Measurements from ENCODE around the gene KCNN1.

DNA sequence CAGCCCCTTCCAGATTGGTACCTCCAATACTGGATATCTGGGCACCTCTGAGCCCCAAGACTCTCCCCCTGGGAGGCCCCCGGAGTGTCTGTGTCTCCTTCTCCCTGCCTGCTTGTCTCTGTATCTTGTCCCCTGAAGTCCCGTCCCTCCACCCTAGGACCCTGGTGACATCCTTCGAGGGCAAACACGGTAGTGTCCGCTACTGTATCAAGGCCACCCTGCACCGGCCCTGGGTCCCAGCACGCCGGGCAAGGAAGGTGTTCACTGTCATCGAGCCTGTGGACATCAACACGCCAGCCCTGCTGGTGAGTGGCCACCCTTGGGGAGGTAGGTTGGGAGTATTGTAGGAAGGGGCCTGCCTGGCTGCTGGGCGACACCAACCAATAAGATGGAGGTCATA, 41.9 kb downstream of the KCNN1 start:
- TF ChIP-seq CEBPB (IDR thresholded peaks at IDR 0.05; ENCODE audit: low read depth, low read length) (no peak), RFX5 (IDR thresholded peaks at IDR 0.05; ENCODE audit: low read depth, low read length) (no peak), MAZ (IDR thresholded peaks at IDR 0.05; ENCODE audit: borderline replicate concordance, low read depth, low read length) (no peak), NFE2L2 (IDR thresholded peaks at IDR 0.05; ENCODE audit: low read depth, low read length) (no peak)
- TF ChIP-seq, protein P1, sequence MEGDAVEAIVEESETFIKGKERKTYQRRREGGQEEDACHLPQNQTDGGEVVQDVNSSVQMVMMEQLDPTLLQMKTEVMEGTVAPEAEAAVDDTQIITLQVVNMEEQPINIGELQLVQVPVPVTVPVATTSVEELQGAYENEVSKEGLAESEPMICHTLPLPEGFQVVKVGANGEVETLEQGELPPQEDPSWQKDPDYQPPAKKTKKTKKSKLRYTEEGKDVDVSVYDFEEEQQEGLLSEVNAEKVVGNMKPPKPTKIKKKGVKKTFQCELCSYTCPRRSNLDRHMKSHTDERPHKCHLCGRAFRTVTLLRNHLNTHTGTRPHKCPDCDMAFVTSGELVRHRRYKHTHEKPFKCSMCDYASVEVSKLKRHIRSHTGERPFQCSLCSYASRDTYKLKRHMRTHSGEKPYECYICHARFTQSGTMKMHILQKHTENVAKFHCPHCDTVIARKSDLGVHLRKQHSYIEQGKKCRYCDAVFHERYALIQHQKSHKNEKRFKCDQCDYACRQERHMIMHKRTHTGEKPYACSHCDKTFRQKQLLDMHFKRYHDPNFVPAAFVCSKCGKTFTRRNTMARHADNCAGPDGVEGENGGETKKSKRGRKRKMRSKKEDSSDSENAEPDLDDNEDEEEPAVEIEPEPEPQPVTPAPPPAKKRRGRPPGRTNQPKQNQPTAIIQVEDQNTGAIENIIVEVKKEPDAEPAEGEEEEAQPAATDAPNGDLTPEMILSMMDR (conservative IDR thresholded peaks at IDR 0.05; ENCODE audit: low read depth, low read length) = no peak

All from IMR-90 (cell line).